Fibroblast of lung (primary cell): ENCODE measurements around the gene CDYL.

Experiments used
- CTCF ChIP-seq, 2 donors: IDR thresholded peaks in 1 of 2; conservative IDR thresholded peaks in 1 of 2; 1 replicate in 1 of 2; 2 replicates in 1 of 2; pipeline ENCODE4 v1.5.1; 2011 to 2012; ENCODE audit warnings: low read length in 2 of 2, control low read depth in 1 of 2, inconsistent platforms in 1 of 2, low read depth in 1 of 2, mild to moderate bottlenecking in 1 of 2
- EZH2 ChIP-seq: IDR thresholded peaks from 2 replicates; pipeline ENCODE4 v1.5.1; 2012; ENCODE audit warnings: low read length, control low read depth, mild to moderate bottlenecking; ENCODE audit errors: missing control alignments

- no peak for TF ChIP-seq CTCF (conservative IDR thresholded peaks at IDR 0.05 in 1 of 2, IDR thresholded peaks at IDR 0.05 in 1 of 2; ENCODE audit: low read depth in 1 of 2, low read length in 2 of 2)
- TF ChIP-seq EZH2 = no peak
Observed at GRCh38 chr6:4846387-4846786, 70.2 kb downstream of the CDYL start.
